WTC11 (cell line): ENCODE results near the gene CD226. TPM values are rescaled to one million over a fixed set of nuclear protein-coding genes. Genes with fewer than 3 reads are reported as not detected.

Experiments
- ATAC-seq: fragments of 200-7000 bp; cut with Tn5 transposase; 2 replicates; pipeline ENCODE4 v1.10.0; 2021; ENCODE audit warnings: mild to moderate bottlenecking, moderate library complexity
- CTCF ChIA-PET: fragments of 300-600 bp; sonication (Branson Sonifier 250); formaldehyde crosslinking; loops from one replicate; lab custom pipeline; 2021; ENCODE audit warnings: antibody characterized with exemption; lab: Charles Lee
- POLR2A ChIA-PET: fragments of 350-600 bp; sonication (Branson Sonifier 250); formaldehyde crosslinking; loops from one replicate; lab custom pipeline; 2021; ENCODE audit warnings: antibody characterized with exemption; lab: Charles Lee
- DNase-seq: peaks from one replicate; pipeline ENCODE4 v3.0.0; 2021; ENCODE audit warnings: low spot score
- H3K27ac Mint-ChIP-seq: 2 replicates; pipeline ENCODE4 v1.8.0; 2021; ENCODE audit warnings: mixed read lengths
- H3K27me3 Mint-ChIP-seq: 2 replicates; pipeline ENCODE4 v1.8.0; 2021; ENCODE audit warnings: low read depth, mild to moderate bottlenecking, moderate library complexity, mixed read lengths
- H3K36me3 Mint-ChIP-seq: 2 replicates; pipeline ENCODE4 v1.8.0; 2021; ENCODE audit warnings: mixed read lengths
- H3K4me1 Mint-ChIP-seq: 2 replicates; pipeline ENCODE4 v1.8.0; 2022; ENCODE audit warnings: mixed read lengths
- H3K4me3 Mint-ChIP-seq: 2 replicates; pipeline ENCODE4 v1.8.0; 2021; ENCODE audit warnings: mild to moderate bottlenecking, moderate library complexity, mixed read lengths
- H3K9me3 Mint-ChIP-seq: 2 replicates; pipeline ENCODE4 v1.8.0; 2021; ENCODE audit warnings: mixed read lengths
- AR ChIP-seq: fragments of 250-450 bp; sonication (Bioruptor Pico); IDR thresholded peaks from 2 replicates; pipeline ENCODE4 v1.9.0; 2021; ENCODE audit warnings: mild to moderate bottlenecking
- ATF2 ChIP-seq: sonication (generic); formaldehyde crosslinking; IDR thresholded peaks from 2 replicates; pipeline ENCODE4 v1.8.1; 2022; ENCODE audit warnings: low read depth, missing genetic modification reagents, borderline replicate concordance
- ATF6 ChIP-seq: sonication (generic); formaldehyde crosslinking; IDR thresholded peaks from 2 replicates; pipeline ENCODE4 v1.8.1; 2023; ENCODE audit warnings: mild to moderate bottlenecking, missing genetic modification reagents
- CDX4 ChIP-seq: fragments of 250-450 bp; sonication (Bioruptor Pico); IDR thresholded peaks from 2 replicates; pipeline ENCODE4 v1.9.0; 2021; ENCODE audit warnings: moderate library complexity, mild to moderate bottlenecking, inconsistent platforms, borderline replicate concordance
- E2F4 ChIP-seq: sonication (generic); formaldehyde crosslinking; IDR thresholded peaks from 2 replicates; pipeline ENCODE4 v1.8.1; 2022; ENCODE audit warnings: low read depth, mild to moderate bottlenecking, moderate library complexity, missing genetic modification reagents, borderline replicate concordance
- ELF4 ChIP-seq: sonication (generic); formaldehyde crosslinking; IDR thresholded peaks from 2 replicates; pipeline ENCODE4 v1.8.1; 2022; ENCODE audit warnings: low read depth, mild to moderate bottlenecking, moderate library complexity, missing genetic modification reagents
- EMX1 ChIP-seq: fragments of 250-450 bp; sonication (Bioruptor Pico); IDR thresholded peaks from 2 replicates; pipeline ENCODE4 v1.8.0; 2021; ENCODE audit warnings: mild to moderate bottlenecking
- GABPB1 ChIP-seq: sonication (generic); formaldehyde crosslinking; IDR thresholded peaks from 2 replicates; pipeline ENCODE4 v1.8.1; 2023; ENCODE audit warnings: mild to moderate bottlenecking, missing genetic modification reagents
- GRHL2 ChIP-seq: fragments of 250-450 bp; sonication (Bioruptor Pico); IDR thresholded peaks from 2 replicates; pipeline ENCODE4 v1.8.0; 2022; ENCODE audit warnings: mild to moderate bottlenecking, moderate library complexity; ENCODE audit not compliant: insufficient replicate concordance, severe bottlenecking
- HMGA2 ChIP-seq: fragments of 250-450 bp; sonication (Bioruptor Pico); IDR thresholded peaks from 2 replicates; pipeline ENCODE4 v1.4.0; 2021; ENCODE audit warnings: mild to moderate bottlenecking, moderate library complexity
- MXD4 ChIP-seq: fragments of 250-450 bp; sonication (Bioruptor Pico); IDR thresholded peaks from 2 replicates; pipeline ENCODE4 v1.8.0; 2021; ENCODE audit warnings: mild to moderate bottlenecking, moderate library complexity, borderline replicate concordance
- NR3C1 ChIP-seq: sonication (generic); formaldehyde crosslinking; conservative IDR thresholded peaks from 2 replicates; pipeline ENCODE4 v1.8.1; 2023; ENCODE audit warnings: low read depth, mild to moderate bottlenecking, missing genetic modification reagents
- PREB ChIP-seq: sonication (generic); formaldehyde crosslinking; IDR thresholded peaks from 2 replicates; pipeline ENCODE4 v1.8.1; 2022; ENCODE audit warnings: mild to moderate bottlenecking, missing genetic modification reagents, moderate library complexity, borderline replicate concordance
- SP1 ChIP-seq: sonication (generic); formaldehyde crosslinking; conservative IDR thresholded peaks from 2 replicates; pipeline ENCODE4 v1.8.1; 2022; ENCODE audit warnings: missing genetic modification reagents
- TEAD4 ChIP-seq: sonication (generic); formaldehyde crosslinking; IDR thresholded peaks from 2 replicates; pipeline ENCODE4 v1.8.0; 2022; ENCODE audit warnings: mild to moderate bottlenecking, missing genetic modification reagents
- USF2 ChIP-seq: sonication (generic); formaldehyde crosslinking; IDR thresholded peaks from 2 replicates; pipeline ENCODE4 v1.8.1; 2023; ENCODE audit warnings: mild to moderate bottlenecking, missing genetic modification reagents, moderate library complexity
- ZNF138 ChIP-seq: sonication (generic); formaldehyde crosslinking; conservative IDR thresholded peaks from 2 replicates; pipeline ENCODE4 v1.8.1; 2022; ENCODE audit warnings: mild to moderate bottlenecking, moderate library complexity, missing genetic modification reagents
- ZNF232 ChIP-seq: sonication (generic); formaldehyde crosslinking; IDR thresholded peaks from 2 replicates; pipeline ENCODE4 v1.8.0; 2022; ENCODE audit warnings: mild to moderate bottlenecking, missing genetic modification reagents
- ZNF425 ChIP-seq: fragments of 250-450 bp; sonication (Bioruptor Pico); conservative IDR thresholded peaks from 2 replicates; pipeline ENCODE4 v1.9.0; 2021; ENCODE audit warnings: mild to moderate bottlenecking
- total RNA-seq: library from RNA; stranded (reverse); gene quantifications from 3 replicates; pipeline ENCODE4 v1.2.3, GENCODE V29; 2021

The CD226 gene
- total RNA-seq, 1 experiment from 2014 or later: 0.24 TPM

- peaks cover 23% of the 10 kb centered on the region for H3K36me3 Mint-ChIP-seq
- ATAC-seq: peak; percentile 83
- POLR2A ChIA-PET: no interaction called here
- peaks cover 32% of the 10 kb centered on the region for H3K9me3 Mint-ChIP-seq
- DNase-seq: no peak
- H3K27ac Mint-ChIP-seq: peak overlapping the region; percentile 16; the same call in 1 of the 2 replicates
- H3K27me3 Mint-ChIP-seq: no peaks in the 10 kb centered on the region
- CTCF ChIA-PET: interaction anchor here (0.7 to 1.4 kb wide), 4 partner anchors 12 to 16 kb away, joined by 3 to 4 read pairs (median 4); no protein-coding TSS in a partner anchor
- TF ChIP-seq ATF2 (CRISPR knock-in tag) (no peak), EMX1 (CRISPR knock-in tag) (no peak), ZNF138 (CRISPR knock-in tag) (no peak), ELF4 (no peak), ZNF232 (no peak), TEAD4 (no peak), AR (no peak), GABPB1 (CRISPR knock-in tag) (no peak), NR3C1 (CRISPR knock-in tag) (no peak), GRHL2 (no peak), USF2 (CRISPR knock-in tag) (no peak), HMGA2 (CRISPR knock-in tag) (no peak), ATF6 (CRISPR knock-in tag) (no peak), CDX4 (no peak), SP1 (no peak), MXD4 (CRISPR knock-in tag) (no peak)
- peaks cover 23% of the 10 kb centered on the region for H3K4me1 Mint-ChIP-seq
- no peak overlapping the region for H3K4me3 Mint-ChIP-seq
Measured at GRCh38 chr18:69944436-69944835, 3.2 kb downstream of the CD226 start.

GRCh38 chr18:69943021-69943420, 4.7 kb downstream of the CD226 start:
- Mint-ChIP-seq H3K27me3 (no peaks in the 10 kb centered on the region), H3K27ac (no peak overlapping the region), H3K4me3 (no peak overlapping the region), H3K9me3 (peaks cover 35% of the 10 kb centered on the region), H3K36me3 (peaks cover 23% of the 10 kb centered on the region), H3K4me1 (peaks cover 23% of the 10 kb centered on the region)
- DNase-seq (no peak), ATAC-seq (peak; percentile 56)
- ChIA-PET CTCF (no interaction called here), POLR2A (no interaction called here)
- TF ChIP-seq ZNF425 (CRISPR knock-in tag) (no peak), E2F4 (no peak), PREB (CRISPR knock-in tag) (no peak)
